Heart left ventricle (tissue), 13 donors: ENCODE data around the gene ZFP36L1.

Source experiments
- CTCF ChIP-seq, 12 donors: fragments of 200-600 bp; sonication (generic) in 4 of 12; IDR thresholded peaks; one replicate each; pipeline versions ENCODE4 v1.5.0 to v1.8.0; 2018 to 2022; ENCODE audit warnings: antibody characterized with exemption in 12 of 12, mild to moderate bottlenecking in 5 of 12
- POLR2A ChIP-seq, 2 donors: fragments of 450-650 bp; IDR thresholded peaks; one replicate each; pipeline ENCODE4 v1.6.1; 2017; ENCODE audit warnings: antibody characterized with exemption in 2 of 2, mild to moderate bottlenecking in 2 of 2, moderate library complexity in 2 of 2
- donor health status: ischemic (EF 13 %, LVEDD 7.1; RV severe dilation, severe dysfunction).
- donor health status: DM: no; HTN: yes; CAD: no.
- donor health status: DM: no; HTN: no; CAD: no.
- donor health status: ischemic (EF 25% LVEDD 6.9; RV normal size, moderate dysfunction).
- donor health status: ischemic (EF 25% LVEDD 5.7; RV mildly dilated, moderate dysfunction).
- donor health status: ischemic (EF 35%, LVEDD 5.7; RV mildly dilated, moderate dysfunction).
- donor health status: nonischemic (EF 11% LVEDD 7.7; RV severe dilation, severe dysfunction).
- donor health status: DM: yes; HTN: yes; CAD: no.
- donor health status: PGD.
- donor health status: ischemic (EF 29% LVEDD 5.4; RV normal size, mild dysfunction).
- donor health status: nonischemic (EF 23%, LVEDD 6.1; RV moderate dilation, normal function).

GRCh38 chr14:68820119-68820518 is 27.3 kb upstream of the ZFP36L1 start:
- TF ChIP-seq CTCF (IDR thresholded peaks at IDR 0.05) (no peak), POLR2A (IDR thresholded peaks at IDR 0.05) (no peak)
